HG03354 (cell line): ENCODE data around the gene IL1R2.

Experiments used
- ATAC-seq: cut with Tn5 transposase; IDR thresholded peaks from one replicate; pipeline ENCODE4 v1.9.1; 2021; ENCODE audit warnings: mild to moderate bottlenecking; ENCODE audit not compliant: unreplicated experiment, poor library complexity, severe bottlenecking

Gene IL1R2, protein sequence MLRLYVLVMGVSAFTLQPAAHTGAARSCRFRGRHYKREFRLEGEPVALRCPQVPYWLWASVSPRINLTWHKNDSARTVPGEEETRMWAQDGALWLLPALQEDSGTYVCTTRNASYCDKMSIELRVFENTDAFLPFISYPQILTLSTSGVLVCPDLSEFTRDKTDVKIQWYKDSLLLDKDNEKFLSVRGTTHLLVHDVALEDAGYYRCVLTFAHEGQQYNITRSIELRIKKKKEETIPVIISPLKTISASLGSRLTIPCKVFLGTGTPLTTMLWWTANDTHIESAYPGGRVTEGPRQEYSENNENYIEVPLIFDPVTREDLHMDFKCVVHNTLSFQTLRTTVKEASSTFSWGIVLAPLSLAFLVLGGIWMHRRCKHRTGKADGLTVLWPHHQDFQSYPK

DNA sequence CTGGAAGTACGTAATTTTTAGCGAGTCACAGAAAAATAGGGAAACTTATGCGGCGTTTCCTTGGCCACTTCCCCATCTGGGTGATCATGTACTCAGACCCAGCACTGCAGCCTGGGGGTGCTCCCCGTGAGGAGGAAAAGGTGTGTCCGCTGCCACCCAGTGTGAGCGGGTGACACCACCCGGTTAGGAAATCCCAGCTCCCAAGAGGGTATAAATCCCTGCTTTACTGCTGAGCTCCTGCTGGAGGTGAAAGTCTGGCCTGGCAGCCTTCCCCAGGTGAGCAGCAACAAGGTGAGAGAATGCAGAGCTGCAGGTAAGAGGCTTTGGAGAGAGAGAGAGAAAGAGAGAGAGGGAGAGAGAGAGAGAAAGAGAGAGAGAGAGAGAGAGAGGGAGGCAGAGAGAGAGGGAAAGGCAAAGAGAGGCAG lies at the start of gene IL1R2:
IL1R2 (plus strand) TSS at position 240 of the 425 bp plus-strand sequence. CDS start 16,616 bp downstream, outside the sequence.
- no peak for ATAC-seq

DNA sequence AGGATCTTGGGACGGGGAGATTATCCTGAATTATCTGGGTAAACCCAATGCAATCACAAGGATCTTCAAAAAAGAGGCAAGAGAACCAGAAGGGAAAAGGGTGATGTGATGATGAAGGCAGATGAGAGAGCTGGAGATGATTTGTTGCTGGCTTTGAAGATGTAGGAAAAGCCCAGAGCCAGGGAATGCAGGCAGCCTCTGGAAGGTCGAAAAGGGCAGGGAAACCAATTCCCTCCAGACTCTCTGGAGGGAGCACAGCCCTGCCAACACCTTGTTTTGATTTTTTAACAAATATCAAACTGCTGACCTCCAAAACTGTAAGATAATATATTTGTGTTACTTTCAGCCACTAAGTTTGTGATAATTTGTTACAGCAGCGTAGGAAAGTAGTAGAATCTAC lies 48.9 kb upstream of the IL1R2 start:
- no peak for ATAC-seq

DNA sequence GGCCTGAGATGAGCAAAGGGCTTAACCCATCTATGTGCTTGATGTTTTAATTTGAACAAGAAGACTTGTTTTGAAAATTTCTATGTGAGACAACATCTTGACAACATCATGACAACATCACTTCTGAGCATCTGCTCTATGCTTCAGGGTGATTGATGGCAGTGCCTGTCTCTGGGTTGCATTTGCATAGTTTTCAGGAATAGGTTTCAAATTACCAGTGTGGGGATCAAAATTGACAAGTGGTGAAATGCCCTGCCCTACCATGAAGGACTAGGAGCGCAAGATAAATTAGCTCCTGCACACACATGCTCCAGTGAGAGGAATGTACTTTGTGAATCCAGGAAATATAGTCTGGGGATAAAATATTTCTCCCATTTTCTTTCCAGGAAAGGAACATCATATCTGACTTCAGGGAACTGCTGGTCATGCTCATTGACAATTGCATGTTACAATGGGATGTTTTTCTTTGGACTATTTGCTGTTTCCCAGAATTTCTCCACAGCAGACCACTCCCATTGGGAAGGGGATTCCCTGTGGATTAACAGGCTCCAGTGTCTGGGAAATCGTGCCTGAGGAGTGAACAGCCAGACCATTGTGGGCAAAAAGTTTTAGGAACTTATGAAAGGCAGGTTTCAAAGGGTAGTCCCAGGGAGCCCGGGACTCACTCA lies 45.3 kb upstream of the IL1R2 start:
- ATAC-seq = no peak

DNA sequence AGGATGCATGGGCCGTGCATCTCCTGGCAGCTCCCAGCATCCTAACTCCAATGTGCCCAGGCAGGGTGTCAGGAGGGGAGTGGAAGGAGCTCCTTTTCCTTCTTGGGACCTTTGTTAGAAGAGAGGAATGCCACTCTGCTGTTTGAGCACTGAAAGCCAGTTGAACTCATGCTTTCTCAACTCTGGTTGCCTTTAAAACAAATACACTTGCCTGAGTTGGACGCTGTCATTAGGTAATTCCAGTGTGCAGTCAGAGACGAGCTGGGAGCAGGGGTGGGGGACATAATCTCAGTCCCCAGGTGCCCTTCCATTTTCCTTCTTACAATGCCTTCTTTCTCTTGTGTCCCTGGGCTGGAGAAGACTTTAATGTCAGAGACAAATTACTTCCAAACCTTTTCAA lies 44.4 kb upstream of the IL1R2 start:
- no peak for ATAC-seq

DNA sequence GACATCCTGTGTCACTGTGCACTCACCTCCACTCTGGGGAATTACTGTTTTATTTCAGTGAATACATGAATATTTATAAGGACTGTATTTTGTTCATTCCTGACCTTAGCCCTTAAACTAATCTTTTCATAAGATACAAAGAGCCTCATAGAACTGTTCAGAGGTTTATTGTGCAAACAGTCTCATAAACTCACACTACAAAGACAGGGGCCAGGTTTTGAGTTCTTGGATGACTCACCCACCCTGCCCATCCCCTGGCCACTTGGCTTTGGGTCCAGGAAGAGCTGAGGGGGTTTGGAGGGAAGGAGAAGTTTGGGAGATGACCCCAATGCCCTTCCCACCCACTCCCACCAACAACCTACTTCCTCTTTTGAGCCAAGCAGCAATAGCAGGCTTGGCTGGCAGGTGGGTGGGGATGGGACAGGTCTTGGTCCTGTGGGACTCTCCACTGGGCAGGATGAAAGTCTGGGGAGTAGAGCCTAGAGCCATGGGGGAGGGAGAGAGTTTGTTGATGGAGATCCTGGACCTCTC lies 43.1 kb upstream of the IL1R2 start:
- ATAC-seq = no peak

DNA sequence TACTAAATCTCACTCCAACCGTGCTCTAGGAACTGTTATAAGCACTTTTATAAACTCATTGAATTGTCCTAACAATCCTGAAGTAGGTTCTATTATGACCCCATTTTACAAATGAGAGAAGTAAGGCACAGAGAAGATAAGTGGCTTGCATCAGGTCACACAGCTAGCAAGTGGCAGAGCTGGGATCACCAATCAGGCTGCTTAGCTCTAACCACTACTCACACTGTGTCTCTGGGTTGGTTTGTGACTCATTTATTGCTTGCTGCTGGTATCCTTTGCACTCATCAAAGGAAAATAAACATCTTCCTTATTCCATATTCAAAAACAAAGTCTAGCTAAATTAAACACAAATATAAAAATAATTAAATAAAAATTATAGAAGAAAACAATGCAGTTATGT lies 42.5 kb upstream of the IL1R2 start:
- ATAC-seq = no peak

DNA sequence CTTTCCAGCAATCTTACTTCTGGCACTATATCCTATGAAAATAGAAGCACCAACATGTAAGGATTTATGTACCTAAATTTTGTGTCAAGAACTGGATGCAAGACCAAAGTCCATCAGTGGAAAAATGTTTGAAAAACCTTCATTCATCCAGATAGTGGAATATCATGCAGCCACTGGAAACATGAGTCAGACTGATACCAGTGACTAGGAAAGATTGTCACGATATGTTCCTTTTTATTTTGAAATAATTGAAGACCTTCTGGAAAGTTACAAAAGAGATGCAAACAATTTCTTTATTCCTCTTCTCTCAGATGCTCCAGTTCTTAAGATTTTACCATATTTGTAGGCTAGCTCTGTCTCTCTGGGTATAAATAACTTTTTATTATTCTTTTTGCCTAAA lies 40.5 kb upstream of the IL1R2 start:
- ATAC-seq = no peak

DNA sequence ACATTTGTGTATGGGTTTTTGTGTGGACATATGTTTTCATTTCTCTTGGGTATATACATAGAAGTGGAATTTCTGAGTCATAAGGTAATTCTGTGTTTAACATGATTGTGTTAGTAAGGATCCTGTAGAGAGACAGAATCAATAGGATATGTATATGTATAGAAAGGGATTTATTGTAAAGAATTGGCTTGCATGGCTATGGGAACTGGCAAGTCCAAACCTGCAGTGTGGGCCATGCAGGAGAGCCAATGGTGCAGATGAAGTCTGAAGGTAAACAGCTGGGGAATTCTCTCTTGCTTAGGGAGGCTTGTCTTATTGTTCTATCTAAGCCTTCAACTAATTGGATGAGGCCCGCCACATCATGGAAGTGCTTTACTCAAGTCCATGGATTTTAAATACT lies 39.2 kb upstream of the IL1R2 start:
- ATAC-seq = no peak

DNA sequence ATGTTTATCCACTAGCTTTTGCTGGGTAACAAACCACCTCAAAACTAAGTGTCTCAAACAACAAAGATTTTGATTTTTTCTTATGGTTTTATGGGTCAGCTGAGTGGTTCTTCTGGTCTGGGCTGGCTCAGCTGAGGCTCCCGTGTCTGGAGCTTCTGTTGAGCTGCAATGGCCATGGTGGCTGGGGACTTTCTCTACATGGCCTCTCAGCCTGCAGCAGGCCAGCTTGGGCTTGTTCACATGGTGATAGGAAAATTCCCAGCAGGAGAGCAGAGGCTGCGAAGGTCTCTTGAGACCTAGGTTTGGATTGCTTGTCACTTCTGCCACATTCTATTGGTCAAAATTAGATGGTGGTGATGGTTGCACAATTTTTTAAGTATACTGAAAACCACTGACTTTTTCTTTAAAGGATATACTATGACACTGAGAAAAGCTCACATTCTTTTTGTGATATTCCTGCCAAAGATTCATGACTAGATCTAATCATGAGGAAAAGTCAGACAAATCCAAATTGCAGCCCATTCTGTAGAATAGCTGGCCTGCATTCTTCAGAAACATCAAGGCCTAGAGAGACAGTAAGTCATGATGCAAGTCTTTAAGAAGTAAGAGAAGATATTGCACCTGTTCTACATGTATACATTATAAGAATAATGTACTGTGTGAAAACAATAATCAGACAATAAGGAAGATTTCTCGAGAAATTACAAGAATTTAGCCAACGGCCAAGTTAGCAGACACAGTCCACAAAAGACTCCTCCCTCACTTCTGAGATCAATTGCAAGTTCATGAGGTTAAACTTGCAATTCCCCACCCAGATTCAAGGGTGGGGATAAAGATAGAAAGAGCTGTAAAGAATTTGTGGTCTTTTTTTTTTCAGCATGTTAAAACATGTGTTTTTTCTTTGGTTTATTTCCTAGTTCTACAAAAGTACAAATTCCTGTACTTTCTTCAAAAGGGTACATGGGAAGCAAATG lies 35.0 kb upstream of the IL1R2 start:
- ATAC-seq = no peak

DNA sequence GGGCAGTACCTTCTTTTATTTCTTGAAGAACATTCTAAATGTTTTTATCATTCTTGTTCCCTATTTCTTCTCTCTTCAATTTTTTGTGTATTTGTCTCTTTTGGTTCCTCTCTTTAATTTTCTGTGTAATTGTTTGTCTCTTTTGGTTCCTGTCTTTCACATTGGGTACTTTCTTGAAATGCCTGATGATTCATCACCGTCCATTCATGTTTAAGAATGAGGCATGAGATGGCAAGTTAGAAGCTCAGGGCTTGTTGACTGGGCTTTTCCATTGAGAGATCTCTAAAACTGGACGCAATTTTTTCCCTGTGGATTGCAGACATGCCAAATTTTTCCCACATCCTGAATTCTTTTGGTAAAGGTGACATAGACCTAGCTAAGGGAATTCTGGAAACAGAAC lies 33.7 kb upstream of the IL1R2 start:
- ATAC-seq = no peak

DNA sequence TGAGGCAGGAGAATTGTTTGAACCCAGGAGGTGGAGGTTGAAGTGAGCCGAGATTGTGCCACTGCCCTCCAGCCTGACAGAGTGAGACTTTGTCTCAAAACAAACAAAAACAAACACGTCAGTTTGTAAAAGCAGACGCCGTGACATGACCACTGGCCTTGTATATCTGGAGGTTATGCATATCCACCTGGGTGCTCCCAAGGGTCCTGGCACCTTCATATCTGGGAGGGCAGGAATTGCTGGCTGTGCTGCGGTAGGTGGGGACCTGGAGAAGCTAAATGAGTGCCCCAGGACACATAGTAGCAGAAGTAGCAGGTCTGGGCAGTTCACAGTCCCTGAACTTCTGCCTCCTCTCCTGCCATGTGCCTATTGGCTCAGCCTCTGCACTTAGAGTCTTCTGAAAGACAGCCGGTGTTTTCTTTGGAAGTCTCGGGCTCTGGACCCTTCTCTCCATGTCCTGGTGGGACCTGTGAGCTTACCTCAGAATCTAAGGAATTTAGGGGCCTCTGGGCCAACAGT lies 30.9 kb upstream of the IL1R2 start:
- ATAC-seq = no peak

DNA sequence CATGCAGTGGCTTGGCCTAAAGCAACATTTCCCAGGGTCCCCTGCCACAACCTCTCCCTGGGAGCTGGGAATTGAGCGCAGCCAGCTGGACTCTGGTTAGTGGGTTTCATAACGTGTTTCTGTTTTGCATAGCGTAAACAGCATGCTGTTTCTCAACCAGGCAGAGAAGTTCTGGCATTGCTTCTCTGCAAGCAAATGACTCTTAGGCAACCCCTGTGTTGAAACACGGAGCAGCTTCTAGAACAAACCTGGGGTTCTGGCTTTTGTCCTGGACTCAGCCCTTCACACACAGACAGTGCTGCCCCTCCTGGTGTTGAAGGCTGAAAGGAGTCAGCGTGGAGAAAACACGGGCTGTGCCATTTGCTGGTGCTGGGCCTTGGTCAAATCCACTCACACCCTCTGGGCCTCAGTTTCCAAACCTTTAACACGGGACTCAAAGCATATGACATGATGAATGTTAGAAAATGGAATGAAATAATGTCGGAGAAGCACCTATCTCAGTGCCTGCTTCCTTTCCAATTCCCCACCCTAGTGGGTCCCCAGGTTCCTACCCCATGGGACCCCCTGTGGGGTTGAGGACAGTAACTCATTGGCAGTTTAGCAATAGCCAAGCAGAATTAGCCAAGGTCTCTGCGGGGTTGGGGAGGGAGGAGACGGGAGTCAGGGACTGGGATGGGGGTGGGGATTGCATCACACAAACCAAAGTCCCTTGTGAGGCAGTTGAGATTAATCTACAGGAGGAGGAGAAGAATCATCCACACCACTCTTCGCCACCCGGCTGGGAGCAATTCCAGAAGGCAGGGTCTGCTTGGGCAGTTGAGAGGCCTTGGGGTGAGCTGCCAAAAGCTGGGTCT lies 30.2 kb upstream of the IL1R2 start:
- ATAC-seq = no peak

DNA sequence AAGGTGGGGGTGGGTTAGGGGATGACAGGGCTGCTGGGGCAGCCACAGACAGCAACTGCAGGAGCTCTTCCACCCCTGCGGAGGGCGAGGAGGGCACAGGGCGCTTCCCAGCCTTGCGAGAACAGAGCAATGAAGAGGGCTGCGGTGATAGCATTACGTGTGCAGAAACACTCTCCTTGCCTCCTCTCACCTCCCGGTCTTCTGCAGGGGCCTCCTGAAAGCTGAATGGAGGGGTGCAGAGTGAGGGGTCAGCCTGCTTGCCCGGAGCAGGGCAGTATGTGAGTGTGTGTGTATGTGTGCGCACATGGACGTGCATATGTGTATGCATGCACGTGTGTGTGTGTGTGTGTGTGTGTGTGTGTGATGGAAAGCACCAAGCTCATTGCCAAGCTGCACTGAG lies 29.5 kb upstream of the IL1R2 start:
- no peak for ATAC-seq

DNA sequence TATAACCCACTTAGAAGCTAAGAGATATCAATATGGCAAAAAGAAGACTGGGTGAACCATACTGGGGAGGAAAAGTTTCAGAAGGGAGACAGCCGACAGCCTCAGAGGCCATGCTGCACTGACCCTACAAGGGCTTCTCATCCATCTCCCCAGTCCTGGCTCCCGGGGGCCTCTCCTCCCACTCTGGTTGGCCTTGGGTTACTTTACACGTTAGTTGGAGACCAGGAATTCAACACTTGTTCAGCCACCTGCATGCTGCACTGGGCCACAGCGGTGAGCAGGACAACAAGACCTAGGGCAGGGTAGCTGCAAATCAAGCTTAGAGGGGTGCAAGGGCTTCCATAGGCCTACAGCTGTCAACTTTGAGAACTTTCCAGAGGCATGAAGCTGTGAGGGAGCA lies 28.6 kb upstream of the IL1R2 start:
- no peak for ATAC-seq

DNA sequence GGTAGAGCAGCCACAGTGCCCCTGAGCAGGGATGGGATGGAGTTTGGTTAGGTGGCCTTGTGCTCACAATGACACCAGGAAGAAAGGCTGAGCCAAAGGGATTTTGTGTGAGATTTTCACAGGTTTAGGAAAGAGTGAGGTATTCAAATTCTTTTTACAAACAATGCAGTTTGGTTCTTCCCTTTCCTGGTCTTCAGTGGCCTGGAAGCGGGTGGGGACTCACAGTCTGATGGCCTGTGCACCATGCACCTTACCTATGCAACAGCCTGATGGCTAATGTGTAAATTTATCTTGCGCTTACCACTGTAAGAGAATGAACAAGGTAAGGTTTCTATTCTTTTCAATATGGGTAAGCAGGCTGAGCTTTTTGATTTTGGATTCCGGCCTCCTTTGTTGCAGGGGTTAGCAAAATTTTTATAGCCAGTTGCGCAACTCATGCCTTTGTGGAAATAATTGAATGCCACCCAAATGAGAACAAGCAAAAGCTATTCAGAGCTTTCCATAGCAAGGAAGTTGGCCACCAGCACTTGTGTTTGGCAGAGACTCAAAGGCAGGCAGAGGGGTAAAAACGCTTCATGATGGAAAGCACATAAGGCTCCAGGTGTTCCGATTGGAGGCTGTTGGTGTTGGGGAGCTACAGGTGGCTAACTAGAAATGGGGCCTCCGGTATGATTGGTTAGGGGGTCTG lies 23.8 kb upstream of the IL1R2 start:
- no peak for ATAC-seq

DNA sequence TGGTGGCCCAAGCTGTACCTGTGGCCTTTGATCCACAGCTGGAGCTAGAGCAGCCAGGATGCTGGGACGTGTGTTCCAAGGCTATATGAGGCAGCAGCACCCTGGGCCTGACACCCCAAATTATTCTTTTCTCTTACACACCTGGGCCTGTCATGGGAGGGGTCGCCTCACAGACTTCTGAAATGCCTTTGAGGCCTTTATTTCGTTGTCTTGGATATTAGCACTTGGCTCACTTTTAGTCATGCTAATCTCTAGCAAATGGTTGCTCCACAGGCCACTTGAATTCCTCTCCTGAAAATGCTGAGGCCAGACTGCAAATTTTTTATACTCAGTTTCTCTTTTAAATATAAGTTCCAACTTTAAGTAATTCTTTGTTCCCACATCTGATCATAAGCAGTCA lies 22.0 kb upstream of the IL1R2 start:
- no peak for ATAC-seq

DNA sequence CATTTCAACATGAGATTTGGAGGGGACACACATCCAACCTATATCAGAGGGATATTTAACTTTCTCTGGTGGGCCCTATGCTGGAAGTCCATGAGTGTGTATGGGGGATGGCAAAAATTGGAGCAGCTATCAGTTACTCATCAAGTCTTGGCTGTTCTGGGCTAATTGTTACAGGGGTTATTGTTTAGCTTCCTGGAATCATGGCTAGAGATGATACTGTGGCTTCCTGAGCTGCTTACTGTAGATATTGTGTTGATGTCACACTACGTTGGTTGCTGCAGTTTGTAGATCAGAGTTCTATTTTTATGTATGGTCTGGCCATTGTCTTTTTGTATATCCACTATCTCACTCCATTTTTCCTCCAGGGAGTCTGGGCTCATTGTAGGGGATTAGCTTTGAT lies 20.9 kb upstream of the IL1R2 start:
- ATAC-seq = no peak

DNA sequence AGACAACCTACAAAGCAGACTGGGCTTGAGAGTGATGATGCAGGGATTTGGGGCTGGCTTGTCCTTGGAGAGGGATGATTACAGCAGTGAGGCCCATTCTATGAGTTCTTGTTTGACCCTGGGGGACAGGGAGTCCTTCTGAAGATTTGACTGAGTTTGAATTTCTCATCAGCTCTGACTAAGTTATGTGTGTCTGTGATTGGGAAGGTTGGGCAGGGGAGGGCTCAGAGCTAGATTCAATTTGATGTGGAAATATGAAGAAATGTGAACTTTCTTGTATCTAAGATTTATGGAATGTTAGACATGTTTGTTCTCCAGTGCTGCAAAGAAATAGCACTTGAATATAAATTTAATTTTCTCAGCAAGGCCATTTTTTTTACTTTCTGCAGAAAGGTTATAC lies 19.9 kb upstream of the IL1R2 start:
- ATAC-seq = no peak
